GM13976 (cell line): ENCODE results near the gene NAALADL2.

ENCODE experiments used
- DNase-seq: peaks from one replicate; pipeline ENCODE4 v3.0.0; 2012; ENCODE audit warnings: low spot score
- CTCF ChIP-seq: IDR thresholded peaks from 2 replicates; pipeline ENCODE4 v1.5.1; 2012; ENCODE audit warnings: borderline replicate concordance, mild to moderate bottlenecking; ENCODE audit not compliant: insufficient read depth; ENCODE audit errors: extremely low read depth, missing control alignments, control extremely low read depth
- in situ Hi-C: fragments of 300-500 bp; cut with MboI; formaldehyde crosslinking; loops from one replicate; pipeline ENCODE4 v1.12.0; 2022; ENCODE audit warnings: low sequenced_read_pairs, mixed read lengths, inconsistent platforms; ENCODE audit not compliant: unreplicated experiment

Gene NAALADL2

DNA sequence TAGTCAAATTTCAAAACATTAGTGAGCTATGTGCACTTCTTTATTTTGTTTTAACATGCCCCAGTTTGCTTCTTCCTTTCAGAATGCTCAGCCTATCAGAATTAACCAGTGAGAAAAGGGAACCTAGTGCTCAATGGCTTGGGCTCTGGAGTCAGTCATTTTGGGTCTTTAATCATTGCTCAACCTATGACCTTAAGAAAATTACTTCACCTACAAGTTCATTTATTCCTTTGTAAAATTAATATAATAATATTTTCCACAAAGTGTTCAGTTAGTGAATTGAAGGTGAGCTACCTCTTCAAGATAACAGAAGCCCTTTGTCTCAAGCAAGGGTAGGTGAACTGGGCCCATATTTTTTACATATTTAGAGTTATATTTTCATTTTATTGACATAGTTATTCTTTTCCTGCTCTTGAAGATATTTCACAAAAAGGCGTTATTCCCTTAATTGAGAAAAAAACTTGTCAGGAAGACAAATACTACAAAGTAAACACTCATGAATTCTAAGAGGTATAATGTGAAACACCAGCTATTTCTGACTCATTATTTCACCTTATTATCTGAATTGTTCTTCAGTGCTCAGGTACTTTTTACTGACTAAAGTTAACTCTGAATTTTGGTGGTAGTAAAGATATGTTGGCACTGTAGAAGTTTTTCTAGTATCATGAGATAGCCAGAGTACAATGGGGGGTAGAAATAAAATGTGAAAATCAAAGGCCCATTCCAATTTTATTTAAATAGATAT lies 415.5 kb downstream of the NAALADL2 start:
- DNase-seq: peak; percentile 33
- in situ Hi-C loops: loop anchor here (25.0 kb wide), 1 partner anchor 213 kb away; no protein-coding TSS in a partner anchor

DNA sequence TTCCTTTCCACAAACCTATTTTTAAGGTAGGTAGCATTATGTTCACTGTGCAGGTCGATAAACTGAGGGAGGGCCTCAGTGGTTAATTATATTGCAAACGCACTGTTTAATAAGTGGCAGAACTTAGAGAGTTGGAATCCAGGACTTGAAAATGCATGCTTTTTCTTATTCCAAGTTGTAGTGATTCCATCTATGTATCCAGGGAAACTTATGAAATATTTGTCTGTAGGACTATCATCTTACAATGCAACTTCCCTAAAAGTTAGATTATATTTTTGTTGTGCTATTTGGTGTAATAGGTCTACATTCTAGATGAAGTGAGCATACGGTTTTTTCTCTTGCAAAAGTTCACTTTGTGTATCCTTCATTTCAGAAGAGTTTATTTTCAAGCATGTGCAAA lies 419.5 kb downstream of the NAALADL2 start:
- DNase-seq: no peak
- in situ Hi-C loops: no loop called here
- no peak for TF ChIP-seq CTCF

More for the DNA sequence above, 415.5 kb downstream of the NAALADL2 start:
- TF ChIP-seq CTCF: no peak

- in situ Hi-C loops: no loop called here
- TF ChIP-seq CTCF: no peak
- DNase-seq: no peak
Observed at GRCh38 chr3:175279457-175279856, 420.3 kb downstream of the NAALADL2 start.

GRCh38 chr3:175279911-175280310 lies 420.8 kb downstream of the NAALADL2 start:
- in situ Hi-C loops: no loop called here
- TF ChIP-seq CTCF: no peak
- no peak for DNase-seq

- TF ChIP-seq CTCF: no peak
- in situ Hi-C loops: no loop called here
- DNase-seq: peak; percentile 24
Observed at GRCh38 chr3:175287361-175287963, 428.3 kb downstream of the NAALADL2 start.

DNA sequence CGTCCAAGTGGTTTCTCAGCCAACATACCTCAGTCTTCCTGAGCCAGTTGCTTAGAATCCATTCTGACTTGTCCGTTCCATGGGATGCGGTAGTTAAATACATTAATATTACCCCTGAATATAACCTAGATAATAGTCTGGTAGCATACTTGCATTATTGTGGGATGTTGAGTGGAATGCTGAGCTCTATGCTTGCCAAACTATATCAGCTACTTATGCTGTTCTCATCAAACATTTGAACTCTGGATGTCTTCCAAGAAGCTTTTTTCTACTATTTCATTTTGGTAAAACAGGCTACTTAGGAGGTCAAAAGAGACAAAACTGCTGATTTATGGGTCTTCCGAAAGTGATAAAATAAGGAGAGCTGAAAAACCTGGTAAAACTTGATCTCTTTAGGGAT lies 429.5 kb downstream of the NAALADL2 start:
- DNase-seq: no peak
- in situ Hi-C loops: no loop called here
- TF ChIP-seq CTCF: no peak
